ENCODE data around the gene GTF2A1. TPM values are rescaled to one million over a fixed set of nuclear protein-coding genes. Genes with fewer than 3 reads are reported as not detected.
A peak's percentile ranks its signal among the peaks of the same experiment; 100 is the strongest.

GTF2A1 gene
- total RNA-seq, 1 donor from 2014 or later, result 47.9 TPM

GRCh38 chr14:81176241-81176640 lies 44.5 kb downstream of the GTF2A1 start:
- H3K36me3 ChIP-seq, result peaks cover 2 to 11% of the 10 kb centered on the region in 2 donors
- intact Hi-C loops (cut with DNase I), result no loop called here
- H3K27ac ChIP-seq, result peak overlapping the region in 1 of 2 donors; percentile 42
- TF ChIP-seq CTCF (IDR thresholded peaks at IDR 0.05), result no peak
- DNase-seq (ENCODE audit: low spot score in 2 of 2), result peak in 1 of 2 donors; percentile 21
- H3K27me3 ChIP-seq, result no peaks in the 10 kb centered on the region
- no peaks in the 10 kb centered on the region for H3K9me3 ChIP-seq
- H3K4me3 ChIP-seq, result no peak overlapping the region
- H3K4me1 ChIP-seq, result peaks cover 0 to 4% of the 10 kb centered on the region in 2 donors

GRCh38 chr14:81172881-81173280 lies 47.9 kb downstream of the GTF2A1 start:
- Histone ChIP-seq H3K36me3 (no peaks in the 10 kb centered on the region), H3K4me3 (no peak overlapping the region), H3K4me1 (peaks cover 0 to 12% of the 10 kb centered on the region in 2 donors), H3K27me3 (no peaks in the 10 kb centered on the region), H3K9me3 (no peaks in the 10 kb centered on the region), H3K27ac (no peak overlapping the region)
- no peak for TF ChIP-seq CTCF (IDR thresholded peaks at IDR 0.05)
- intact Hi-C loops (cut with DNase I), result loop anchor here (5.0 kb wide), 1 partner anchor 44 kb away; no protein-coding TSS in a partner anchor
- no peak for DNase-seq (ENCODE audit: low spot score in 2 of 2)

- intact Hi-C loops (cut with DNase I), result loop anchor here (5.0 kb wide), 1 partner anchor 45 kb away; no protein-coding TSS in a partner anchor
- Histone ChIP-seq H3K27ac (no peak overlapping the region), H3K4me3 (no peak overlapping the region), H3K4me1 (peaks cover 0 to 10% of the 10 kb centered on the region in 2 donors), H3K27me3 (no peaks in the 10 kb centered on the region), H3K9me3 (no peaks in the 10 kb centered on the region), H3K36me3 (no peaks in the 10 kb centered on the region)
- no peak for DNase-seq (ENCODE audit: low spot score in 2 of 2)
- no peak for TF ChIP-seq CTCF (IDR thresholded peaks at IDR 0.05)
Measured at GRCh38 chr14:81172353-81172752, 48.4 kb downstream of the GTF2A1 start.

- no peak for DNase-seq (ENCODE audit: low spot score in 2 of 2)
- Histone ChIP-seq H3K4me1 (peaks cover 0 to 10% of the 10 kb centered on the region in 2 donors), H3K36me3 (no peaks in the 10 kb centered on the region), H3K4me3 (peak overlapping the region; percentile 73 to 78), H3K27me3 (no peaks in the 10 kb centered on the region), H3K27ac (peak overlapping the region; percentile 85 to 92), H3K9me3 (no peaks in the 10 kb centered on the region)
- intact Hi-C loops (cut with DNase I), result loop anchor here (2.0 to 5.0 kb wide), 3 partner anchors 46 to 220 kb away; no protein-coding TSS in a partner anchor
- TF ChIP-seq CTCF (IDR thresholded peaks at IDR 0.05), result no peak
Measured at GRCh38 chr14:81170829-81171195, 49.9 kb downstream of the GTF2A1 start.

- H3K27ac ChIP-seq, result peak overlapping the region; percentile 85 to 92
- TF ChIP-seq CTCF (IDR thresholded peaks at IDR 0.05), result peak; percentile 56 to 90 (median 87)
- peak overlapping the region; percentile 73 to 78 for H3K4me3 ChIP-seq
- H3K9me3 ChIP-seq, result no peaks in the 10 kb centered on the region
- peaks cover 0 to 10% of the 10 kb centered on the region in 2 donors for H3K4me1 ChIP-seq
- peak; percentile 82 to 95 for DNase-seq (ENCODE audit: low spot score in 2 of 2)
- no peaks in the 10 kb centered on the region for H3K36me3 ChIP-seq
- intact Hi-C loops (cut with DNase I), result loop anchor here (2.0 to 5.0 kb wide), 3 partner anchors 47 to 219 kb away; no protein-coding TSS in a partner anchor
- H3K27me3 ChIP-seq, result no peaks in the 10 kb centered on the region
Measured at GRCh38 chr14:81170104-81170828, 50.5 kb downstream of the GTF2A1 start.
